CD4-positive, alpha-beta T cell treated with Interleukin-21 for 1 hour (primary cell): ENCODE results near the gene GH1.

Experiments
- DNase-seq: peaks from one replicate; pipeline ENCODE4 v3.0.0-alpha.2; 2020

Gene GH1

DNA sequence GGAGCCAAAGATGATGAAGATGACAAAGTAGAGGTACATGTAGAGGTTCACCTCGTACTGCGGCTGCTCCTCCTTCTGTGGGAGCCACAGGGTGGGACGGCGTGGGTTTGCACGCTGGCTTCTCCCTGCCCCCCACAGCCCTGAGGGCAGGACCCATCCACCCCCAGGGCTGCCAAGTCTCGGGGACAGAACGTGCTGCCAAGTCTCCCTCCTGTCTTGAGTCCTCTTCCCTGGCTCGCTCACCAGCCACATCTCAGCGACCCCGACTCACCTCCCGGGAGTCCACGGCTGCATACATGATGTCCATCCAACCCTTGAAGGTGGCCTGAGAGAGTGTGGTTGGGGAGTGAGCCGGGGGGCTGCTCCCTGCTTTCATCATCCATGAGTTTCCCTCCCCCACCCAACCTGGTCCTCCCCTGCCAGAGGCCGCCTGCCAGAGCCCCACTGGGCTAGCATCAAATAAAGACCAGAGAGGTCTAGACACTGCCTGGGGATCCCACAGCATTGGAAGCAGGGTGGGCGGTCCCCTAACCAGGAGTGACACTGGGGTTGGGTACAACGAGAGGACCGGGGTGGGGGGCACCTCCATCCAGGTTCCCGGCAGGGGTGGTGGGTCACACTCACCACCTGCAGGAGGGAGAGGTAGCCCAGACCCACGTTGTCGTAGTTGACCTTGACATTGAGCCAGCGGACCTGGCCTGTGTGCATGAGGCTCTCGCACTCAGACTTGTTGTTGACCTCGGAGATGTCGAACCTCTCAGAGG lies 26.3 kb upstream of the GH1 start:
- DNase-seq = no peak

DNA sequence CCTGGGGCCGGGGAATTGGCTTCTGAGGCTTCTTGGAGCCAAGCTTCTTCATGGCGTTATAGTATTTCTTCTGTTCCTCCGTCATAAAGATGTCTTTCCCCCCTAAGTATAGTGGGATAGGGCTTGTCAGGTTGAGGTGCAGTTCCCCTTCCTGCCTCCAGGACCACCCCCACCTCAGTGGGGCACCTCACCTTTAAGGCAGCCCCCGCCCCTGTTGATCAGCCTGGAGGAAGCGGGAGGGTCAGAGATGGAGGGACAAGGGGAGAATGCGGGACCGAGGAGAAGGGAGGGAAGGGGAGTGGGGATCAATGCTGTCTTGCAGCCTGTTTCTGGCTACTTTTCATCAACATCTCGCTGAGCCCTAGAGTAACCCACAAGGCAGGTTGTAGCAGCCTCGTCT lies 25.1 kb upstream of the GH1 start:
- no peak for DNase-seq

- no peak for DNase-seq
Observed at GRCh38 chr17:63942309-63942985, 23.8 kb upstream of the GH1 start.

DNA sequence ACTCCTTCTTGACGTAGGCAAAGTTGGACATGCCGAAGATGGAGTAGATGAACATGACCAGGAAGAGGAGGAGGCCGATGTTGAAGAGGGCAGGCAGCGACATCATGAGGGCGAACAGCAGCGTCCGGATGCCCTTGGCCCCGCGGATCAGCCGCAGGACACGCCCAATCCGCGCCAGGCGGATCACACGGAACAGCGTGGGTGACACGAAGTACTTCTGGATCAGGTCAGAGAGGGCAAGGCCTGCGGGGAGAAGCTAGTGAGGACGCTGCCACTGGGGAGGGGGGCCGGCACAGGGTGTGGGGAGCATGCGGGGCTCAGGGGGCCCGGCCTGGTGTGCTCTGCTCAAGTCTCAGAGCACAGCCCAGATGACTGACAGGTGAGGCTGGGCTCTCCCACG lies 23.1 kb upstream of the GH1 start:
- no peak for DNase-seq

- no peak for DNase-seq
Observed at GRCh38 chr17:63941162-63941561, 22.5 kb upstream of the GH1 start.

DNA sequence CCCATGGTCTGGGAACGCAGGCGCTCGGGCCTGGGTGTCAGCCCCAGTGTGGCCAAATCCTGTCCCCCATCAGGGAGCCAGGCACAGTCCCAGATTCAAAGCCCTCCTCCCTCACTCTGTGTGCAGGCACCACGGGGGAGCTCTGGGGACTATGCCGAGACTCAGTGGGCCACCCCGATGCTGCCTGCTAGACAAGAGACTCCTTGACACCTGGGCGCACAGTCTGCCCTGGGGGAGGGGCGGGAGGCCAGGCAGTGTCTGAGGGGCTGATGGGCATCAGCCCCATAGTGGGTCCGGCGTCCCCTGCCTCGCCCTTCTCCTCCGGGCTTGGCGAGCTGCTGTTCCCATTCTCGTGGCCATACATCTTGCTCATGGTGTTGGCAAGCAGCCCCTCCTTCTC lies 21.9 kb upstream of the GH1 start:
- no peak for DNase-seq

- no peak for DNase-seq
Observed at GRCh38 chr17:63939884-63940283, 21.2 kb upstream of the GH1 start.

- DNase-seq = no peak
Observed at GRCh38 chr17:63939401-63939800, 20.8 kb upstream of the GH1 start.

DNA sequence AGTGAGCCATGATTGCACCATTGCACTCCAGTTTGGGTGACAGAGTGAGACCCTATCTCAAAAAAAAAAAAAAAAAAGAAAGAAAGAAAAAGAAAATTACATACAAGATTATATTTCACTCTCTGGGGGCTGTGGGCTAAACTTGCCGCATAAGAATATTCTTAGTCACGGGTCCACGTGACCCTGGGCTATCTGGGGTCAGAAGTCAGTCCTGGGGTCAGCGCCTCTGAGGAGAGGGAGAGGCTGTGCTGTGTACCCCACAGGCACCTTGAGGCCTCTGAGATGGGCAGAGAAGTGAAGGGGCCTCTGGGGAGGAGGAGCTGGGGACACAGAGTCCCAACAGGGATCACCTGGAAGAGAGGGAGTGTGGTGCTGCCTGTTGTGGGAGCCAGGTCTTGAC lies 19.3 kb upstream of the GH1 start:
- no peak for DNase-seq

- no peak for DNase-seq
Observed at GRCh38 chr17:63937319-63937718, 18.7 kb upstream of the GH1 start.

DNA sequence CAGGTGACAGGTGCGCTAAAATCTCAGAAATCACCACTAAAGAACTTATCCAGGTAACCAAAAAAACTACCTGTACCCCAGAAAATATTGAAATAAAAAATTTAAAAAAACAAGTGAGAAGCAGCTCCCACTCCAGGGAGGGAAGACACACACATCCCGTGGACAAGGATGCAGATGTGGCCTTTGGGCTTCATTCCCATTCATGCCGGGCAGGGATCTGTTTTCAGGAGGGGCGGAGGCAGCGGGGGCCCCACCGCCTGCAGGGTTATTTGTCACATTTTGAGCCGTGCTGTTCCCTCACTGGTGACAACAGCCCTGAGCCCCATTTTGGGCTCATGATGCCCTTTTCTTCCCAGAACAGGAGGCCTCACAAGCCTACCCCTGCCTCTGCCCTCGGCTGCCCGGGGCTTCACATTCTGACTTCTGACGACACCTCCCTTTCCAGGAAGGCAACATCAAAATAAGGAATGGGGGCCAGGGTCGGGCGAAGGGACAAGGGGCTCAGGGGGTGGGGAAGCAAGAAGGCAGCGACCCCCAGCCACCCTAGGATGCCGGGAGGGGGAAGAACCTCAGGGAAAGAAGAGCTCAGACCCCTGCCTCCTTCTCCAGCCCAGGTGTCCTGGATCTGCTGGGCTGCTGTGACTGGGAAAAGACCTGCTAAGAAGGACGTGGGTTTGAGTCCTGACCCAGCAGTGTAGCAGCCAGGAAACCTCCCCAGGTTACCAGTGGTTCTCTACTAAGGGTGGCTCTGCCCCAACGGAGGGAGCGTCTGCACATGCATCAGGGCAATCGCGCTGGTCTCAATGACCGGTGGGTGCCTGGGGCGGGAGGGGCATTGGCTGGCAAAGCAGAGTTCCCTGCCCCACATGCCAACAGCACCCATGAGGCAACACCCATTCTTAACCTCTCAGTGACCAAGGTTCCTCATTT lies 15.8 kb upstream of the GH1 start:
- DNase-seq = no peak

DNA sequence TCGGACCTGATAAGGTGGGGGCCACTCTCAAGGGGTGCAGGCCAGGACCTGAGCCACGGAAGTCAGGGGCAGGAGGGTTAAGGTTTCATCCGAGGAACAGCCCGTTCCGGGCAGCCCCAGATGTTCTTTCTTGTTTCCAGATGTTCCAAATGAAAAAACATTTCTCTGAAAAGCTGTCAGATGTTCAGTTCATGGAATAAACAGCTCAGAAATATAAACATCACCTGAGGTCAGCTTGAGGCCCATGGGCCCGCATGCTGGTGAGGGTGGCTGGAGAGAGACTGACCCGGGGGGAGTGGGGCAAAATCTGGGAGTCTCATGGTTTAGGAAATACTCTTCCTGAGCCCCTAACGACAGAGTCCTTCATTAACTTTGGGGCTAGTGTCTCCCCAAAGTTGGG lies 15.0 kb upstream of the GH1 start:
- no peak for DNase-seq

GRCh38 chr17:63932721-63933120 lies 14.1 kb upstream of the GH1 start:
- DNase-seq = no peak

DNA sequence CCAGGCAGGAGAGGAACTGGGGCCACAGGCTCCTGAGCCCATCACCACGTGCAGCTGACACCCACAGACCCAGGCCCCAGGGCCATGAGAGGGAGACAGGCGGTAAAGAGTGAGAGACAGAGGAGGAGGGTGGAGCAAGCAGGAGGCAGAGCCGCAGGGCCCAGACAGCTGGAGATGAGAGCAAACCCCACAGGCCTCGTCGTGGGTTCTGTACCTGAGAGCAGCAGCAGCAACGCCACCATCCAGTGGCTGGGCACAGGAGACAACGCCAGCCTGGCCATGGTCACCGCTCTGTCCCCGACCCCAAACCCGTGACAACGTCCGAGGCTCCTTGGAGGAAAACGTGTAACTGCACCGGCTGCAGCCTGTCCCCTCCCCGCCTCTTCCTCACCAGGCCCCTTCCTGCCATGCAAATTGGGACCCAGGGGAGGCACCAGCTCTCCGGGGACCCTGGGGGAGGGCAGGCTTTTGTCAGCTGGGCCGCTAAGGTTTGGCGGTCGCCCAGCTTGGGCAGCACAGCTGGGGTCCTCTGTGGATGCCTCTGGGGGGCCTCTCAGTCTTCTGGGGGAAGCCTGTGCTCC lies 13.4 kb upstream of the GH1 start, which contains the start of gene CD79B:
Gene CD79B, minus strand, starts transcription at position 351 of the 581 bp plus-strand sequence. Its CDS starts 70 bp downstream, at position 281.
- DNase-seq = peak; percentile 24

- peak; percentile 70 for DNase-seq
Observed at GRCh38 chr17:63930951-63931575, 12.4 kb upstream of the GH1 start.

DNA sequence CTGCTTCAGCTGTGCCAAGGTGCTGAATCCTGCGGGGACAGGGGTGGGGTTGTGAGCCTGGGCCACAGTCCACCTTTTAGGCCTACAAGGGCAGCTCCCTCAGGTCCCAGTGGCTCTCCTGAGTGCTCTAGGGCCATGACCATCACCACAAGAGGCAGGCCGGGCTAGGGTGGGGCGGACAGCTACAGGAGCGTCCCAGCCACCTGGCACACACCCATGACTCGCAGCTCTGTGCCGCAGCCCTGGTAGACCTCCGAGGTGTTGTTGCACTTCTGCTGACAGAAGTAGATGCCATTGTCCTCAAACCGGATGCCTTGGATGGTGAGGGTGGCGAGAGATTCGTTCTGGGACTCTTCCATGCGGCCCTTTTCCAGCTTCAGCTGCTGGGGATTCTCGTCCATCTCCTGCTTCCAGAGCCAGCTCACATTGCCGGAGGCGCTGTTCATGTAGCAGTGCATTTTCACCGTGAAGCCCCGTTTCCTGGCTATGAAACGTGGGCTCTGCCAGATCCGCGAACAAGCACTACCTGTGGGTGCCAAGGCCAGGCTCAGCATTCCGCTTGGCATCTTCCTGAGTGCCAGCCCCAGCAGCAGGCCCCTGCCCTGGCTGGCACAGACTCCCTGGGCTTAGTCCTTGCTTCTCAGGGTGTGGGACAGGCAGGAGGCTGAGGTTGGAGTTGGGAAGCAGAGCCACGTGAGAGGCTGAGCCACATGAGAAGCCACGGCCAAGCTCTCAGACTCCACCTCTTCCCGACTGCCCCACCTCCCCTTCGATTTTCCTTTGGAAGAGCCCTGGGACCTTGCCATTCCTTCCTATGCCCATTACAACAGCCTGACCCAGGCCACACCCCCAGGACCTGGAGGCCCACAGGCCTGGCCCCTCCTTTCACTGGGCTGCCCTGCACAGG lies 11.5 kb upstream of the GH1 start:
- DNase-seq = no peak

DNA sequence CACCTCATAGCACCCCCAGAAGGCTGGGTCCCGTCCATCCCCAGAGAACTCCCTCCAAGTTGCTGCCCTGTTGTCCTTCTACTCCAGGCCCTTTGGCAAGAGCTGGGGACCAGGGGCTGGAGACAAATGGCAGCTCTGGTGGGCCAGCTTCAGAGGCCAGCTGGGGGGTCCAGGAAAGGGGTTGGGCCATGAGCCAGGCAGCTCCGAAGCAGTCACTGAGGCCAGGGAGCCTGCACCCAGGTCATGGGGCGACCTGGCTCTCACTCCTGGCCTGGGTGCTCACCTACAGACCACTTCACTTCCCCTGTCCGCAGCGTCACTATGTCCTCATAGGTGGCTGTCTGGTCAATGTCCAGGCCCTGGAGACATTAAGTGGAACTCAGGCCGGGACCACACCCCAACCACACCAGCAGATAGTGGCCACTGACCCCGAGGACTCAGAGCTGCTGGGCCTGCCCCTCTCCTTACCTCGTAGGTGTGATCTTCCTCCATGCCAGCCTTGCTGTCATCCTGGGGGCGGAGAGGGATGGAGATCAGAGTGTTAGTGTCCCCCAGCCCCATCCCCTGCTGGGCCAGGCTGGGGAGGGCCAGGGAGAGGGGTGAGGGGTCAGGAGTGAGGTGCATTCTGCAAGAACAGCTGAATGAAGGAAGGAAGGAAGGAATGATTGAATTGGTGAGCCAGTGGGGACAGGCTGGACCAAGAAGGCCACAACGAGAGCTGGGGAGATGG lies 10.5 kb upstream of the GH1 start:
- DNase-seq = no peak

DNA sequence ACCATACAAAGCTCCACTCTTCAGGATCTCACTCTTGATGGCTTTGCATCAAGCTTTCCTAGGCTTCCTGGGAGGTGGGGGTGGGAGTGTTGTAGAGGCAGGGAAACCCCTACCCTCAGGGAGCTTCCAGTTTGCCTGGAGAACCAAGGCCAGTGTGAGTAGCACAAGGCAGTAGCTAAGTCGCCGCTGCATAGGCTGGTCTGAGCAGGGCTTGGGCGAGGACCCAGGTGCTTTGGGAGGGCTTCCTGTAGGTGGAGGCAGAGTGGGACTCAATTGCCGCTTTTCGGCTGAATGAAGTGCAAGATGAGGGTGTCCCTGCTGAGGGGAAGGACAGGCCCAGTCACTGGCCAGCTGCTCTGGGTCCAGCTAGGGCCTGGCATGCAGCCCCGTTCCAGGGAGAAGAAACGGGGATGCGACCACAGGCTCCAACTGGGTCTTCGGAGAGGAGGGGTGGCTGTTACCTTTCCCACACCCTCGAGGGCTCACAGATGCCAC lies 9.6 kb upstream of the GH1 start:
- DNase-seq = no peak

GRCh38 chr17:63927464-63928171 lies 9.0 kb upstream of the GH1 start:
- DNase-seq = no peak

DNA sequence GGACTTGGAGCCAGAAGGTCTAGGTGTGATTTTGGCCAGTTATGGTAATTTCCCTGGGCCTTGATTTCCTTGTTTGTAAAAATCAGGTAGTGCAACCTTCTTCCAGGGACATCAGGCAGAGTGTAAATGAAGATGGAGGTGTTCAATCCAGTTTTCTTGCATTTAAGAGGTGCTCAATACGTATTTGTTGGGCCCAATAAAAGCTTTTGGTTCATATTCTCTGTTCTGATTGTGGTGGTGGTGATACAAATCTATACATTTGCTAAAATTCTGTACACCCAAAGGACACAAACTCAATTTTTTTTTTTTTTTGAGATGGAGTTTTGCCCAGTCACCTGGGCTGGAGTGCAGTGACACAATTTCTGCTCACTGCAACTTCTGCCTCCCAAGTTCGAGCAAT lies 7.5 kb upstream of the GH1 start:
- no peak for DNase-seq
